ENCODE data around the gene SH3D21.

Gene SH3D21

DNA sequence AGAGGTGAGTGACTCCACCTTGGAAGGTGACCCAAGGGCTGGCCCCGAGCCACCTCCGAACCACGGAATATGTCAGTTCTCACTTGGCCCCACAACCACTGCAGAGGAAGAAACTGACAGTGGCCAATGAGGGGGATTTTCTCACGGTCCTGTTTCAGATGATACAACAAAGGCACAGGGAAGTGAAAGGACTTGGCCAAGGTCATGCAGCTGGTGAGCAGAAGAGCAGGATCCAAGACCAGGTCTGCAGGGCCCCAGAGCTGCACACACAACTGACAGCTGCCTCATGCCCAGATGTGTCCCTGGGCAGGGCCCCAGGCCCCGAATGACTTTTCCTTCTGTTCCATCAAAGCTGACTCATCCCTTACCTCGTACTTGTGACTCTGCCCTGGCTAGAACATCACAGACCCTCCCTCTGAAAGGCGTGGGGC, 43.1 kb downstream of the SH3D21 start:
- Histone ChIP-seq H3K27me3 (ENCODE audit: low read length) (no peaks in the 10 kb centered on the region), H3K79me2 (ENCODE audit: insufficient read depth, low read length) (no peaks in the 10 kb centered on the region), H3K9me2 (replicated peaks; ENCODE audit: insufficient read depth, low read length) (no peaks in the 10 kb centered on the region), H2AFZ (ENCODE audit: low read depth, low read length, severe bottlenecking) (no peak overlapping the region), H3K9me3 (ENCODE audit: insufficient read depth, low read length) (no peaks in the 10 kb centered on the region), H3K36me3 (ENCODE audit: low read length) (no peaks in the 10 kb centered on the region), H3K9ac (ENCODE audit: low read length) (no peak overlapping the region), H3F3A (ENCODE audit: insufficient read depth) (no peaks in the 10 kb centered on the region), H3K27ac (ENCODE audit: low read depth, low read length) (no peak overlapping the region), H4K20me1 (ENCODE audit: low read depth, low read length) (no peaks in the 10 kb centered on the region), H3K4me2 (ENCODE audit: low read depth, low read length, poor library complexity, severe bottlenecking) (no peak overlapping the region), H3K4me3 (ENCODE audit: insufficient read depth, low read length, poor library complexity, severe bottlenecking) (no peak overlapping the region)
- TF ChIP-seq CTCF (IDR thresholded peaks at IDR 0.05; ENCODE audit: insufficient read depth, low read length, poor library complexity, severe bottlenecking) (no peak), EZH2phosphoT487 (conservative IDR thresholded peaks at IDR 0.05; ENCODE audit: low read length) (no peak)

DNA sequence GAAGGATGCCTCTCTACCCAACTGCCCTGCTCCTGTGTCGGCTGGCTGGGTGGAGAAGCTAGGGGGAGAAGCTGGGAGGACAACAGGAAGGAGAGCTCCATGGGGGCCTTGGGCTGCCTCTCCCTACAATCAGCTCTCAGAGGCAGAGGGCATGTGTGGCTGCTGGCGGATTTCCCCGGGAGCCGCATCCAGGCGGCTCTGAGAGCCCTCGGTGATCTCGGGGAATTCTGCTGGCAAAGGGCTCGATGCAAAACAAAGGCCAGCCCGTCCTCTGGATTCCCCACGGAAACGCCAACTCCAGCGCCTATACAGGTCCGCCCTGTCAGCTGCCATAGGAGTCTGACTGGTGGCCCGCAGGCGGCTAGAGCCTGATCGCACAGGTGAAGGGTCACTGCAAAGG, 43.7 kb downstream of the SH3D21 start:
- H4K20me1 ChIP-seq (ENCODE audit: low read depth, low read length) = no peaks in the 10 kb centered on the region
- no peak overlapping the region for H2AFZ ChIP-seq (ENCODE audit: low read depth, low read length, severe bottlenecking)
- no peak overlapping the region for H3K27ac ChIP-seq (ENCODE audit: low read depth, low read length)
- H3K36me3 ChIP-seq (ENCODE audit: low read length) = no peaks in the 10 kb centered on the region
- H3K4me3 ChIP-seq (ENCODE audit: insufficient read depth, low read length, poor library complexity, severe bottlenecking) = no peak overlapping the region
- H3K9me2 ChIP-seq (replicated peaks; ENCODE audit: insufficient read depth, low read length) = no peaks in the 10 kb centered on the region
- H3K4me2 ChIP-seq (ENCODE audit: low read depth, low read length, poor library complexity, severe bottlenecking) = no peak overlapping the region
- H3K79me2 ChIP-seq (ENCODE audit: insufficient read depth, low read length) = no peaks in the 10 kb centered on the region
- H3F3A ChIP-seq (ENCODE audit: insufficient read depth) = no peaks in the 10 kb centered on the region
- no peaks in the 10 kb centered on the region for H3K27me3 ChIP-seq (ENCODE audit: low read length)
- no peaks in the 10 kb centered on the region for H3K9me3 ChIP-seq (ENCODE audit: insufficient read depth, low read length)
- no peak for TF ChIP-seq CTCF (IDR thresholded peaks at IDR 0.05; ENCODE audit: insufficient read depth, low read length, poor library complexity, severe bottlenecking)
- no peak overlapping the region for H3K9ac ChIP-seq (ENCODE audit: low read length)

DNA sequence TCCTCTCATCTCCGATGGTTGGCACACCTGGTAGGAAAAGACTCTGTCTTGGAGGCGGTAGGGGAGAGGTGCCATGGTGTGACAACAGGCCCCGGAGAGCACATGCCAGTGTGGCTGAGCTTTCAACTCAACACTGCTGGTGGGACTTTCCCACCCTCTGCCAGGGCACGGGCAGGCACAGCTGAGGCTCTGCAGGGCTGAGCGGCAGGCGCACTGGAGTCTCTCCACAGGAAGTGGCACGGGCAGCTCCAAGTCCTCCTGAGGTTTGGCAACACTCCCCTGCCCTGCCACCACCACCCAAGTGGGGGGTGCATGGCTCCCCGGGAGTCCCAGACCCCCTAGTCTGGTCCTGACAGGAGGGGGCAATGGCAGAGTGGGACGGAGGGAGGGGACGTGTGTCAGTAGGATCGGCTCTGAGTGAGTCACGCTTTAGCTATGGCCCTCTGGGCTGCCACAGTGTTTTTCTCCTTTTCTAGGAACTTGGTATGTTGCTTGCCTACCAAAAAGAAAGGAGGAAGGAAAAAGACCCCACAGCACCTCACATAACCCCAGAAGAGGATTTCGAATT, 44.6 kb downstream of the SH3D21 start:
- H3K79me2 ChIP-seq (ENCODE audit: insufficient read depth, low read length) = no peaks in the 10 kb centered on the region
- no peak overlapping the region for H3K27ac ChIP-seq (ENCODE audit: low read depth, low read length)
- H3K9me2 ChIP-seq (replicated peaks; ENCODE audit: insufficient read depth, low read length) = no peaks in the 10 kb centered on the region
- no peaks in the 10 kb centered on the region for H3K9me3 ChIP-seq (ENCODE audit: insufficient read depth, low read length)
- TF ChIP-seq EZH2phosphoT487 (conservative IDR thresholded peaks at IDR 0.05; ENCODE audit: low read length) (no peak), CTCF (IDR thresholded peaks at IDR 0.05; ENCODE audit: insufficient read depth, low read length, poor library complexity, severe bottlenecking) (no peak)
- H3K27me3 ChIP-seq (ENCODE audit: low read length) = no peaks in the 10 kb centered on the region
- H4K20me1 ChIP-seq (ENCODE audit: low read depth, low read length) = no peaks in the 10 kb centered on the region
- H3K9ac ChIP-seq (ENCODE audit: low read length) = no peak overlapping the region
- no peak overlapping the region for H3K4me2 ChIP-seq (ENCODE audit: low read depth, low read length, poor library complexity, severe bottlenecking)
- H2AFZ ChIP-seq (ENCODE audit: low read depth, low read length, severe bottlenecking) = no peak overlapping the region
- no peaks in the 10 kb centered on the region for H3K36me3 ChIP-seq (ENCODE audit: low read length)
- no peaks in the 10 kb centered on the region for H3F3A ChIP-seq (ENCODE audit: insufficient read depth)
- H3K4me3 ChIP-seq (ENCODE audit: insufficient read depth, low read length, poor library complexity, severe bottlenecking) = no peak overlapping the region

Measured in SU-DHL-6 (cell line).